Right atrium auricular region (tissue), 2 donors: ENCODE data around the gene CBLB. TPM values are rescaled to one million over a fixed set of nuclear protein-coding genes. Genes with fewer than 3 reads are reported as not detected.
A peak's percentile ranks its signal among the peaks of the same experiment; 100 is the strongest.

Experiments used
- DNase-seq: peaks from one replicate; pipeline ENCODE4 v3.0.0-alpha.2; 2019; ENCODE audit warnings: low spot score
- H3K27ac ChIP-seq, 2 donors: fragments of 200-600 bp; sonication (generic); 1 replicate in 1 of 2; 2 replicates in 1 of 2; pipeline ENCODE4 v1.5.1; 2016 to 2019
- H3K27me3 ChIP-seq, 2 donors: fragments of 200-600 bp; sonication (generic); one replicate each; pipeline versions ENCODE4 v1.5.1 to v1.6.0; 2017 to 2019
- H3K36me3 ChIP-seq: fragments of 200-600 bp; sonication (generic); one replicate; pipeline ENCODE4 v1.5.1; 2016
- H3K4me1 ChIP-seq, 2 donors: fragments of 200-600 bp; sonication (generic); one replicate each; pipeline versions ENCODE4 v1.5.1 to v1.6.0; 2017 to 2019
- H3K4me3 ChIP-seq, 2 donors: fragments of 200-600 bp; sonication (generic); 1 replicate in 1 of 2; 2 replicates in 1 of 2; pipeline ENCODE4 v1.5.1; 2017 to 2019; ENCODE audit warnings: mild to moderate bottlenecking in 1 of 2, moderate library complexity in 1 of 2
- H3K9me3 ChIP-seq, 2 donors: fragments of 200-600 bp; sonication (generic); one replicate each; pipeline ENCODE4 v1.5.1; 2019
- CTCF ChIP-seq, 2 donors: fragments of 200-600 bp; sonication (generic); IDR thresholded peaks; one replicate each; pipeline ENCODE4 v1.5.1; 2019; ENCODE audit warnings: antibody characterized with exemption in 2 of 2
- total RNA-seq, 2 donors: library from RNA; depleted of rRNA; stranded (reverse); fragments of >200 nt; gene quantifications; one replicate each; pipeline ENCODE4 v1.1.0, GENCODE V29; 2016

Gene CBLB
- total RNA-seq, 2 donors from 2014 or later, result 24.6 to 27.3 TPM

- Histone ChIP-seq H3K9me3 (no peaks in the 10 kb centered on the region), H3K4me1 (peaks cover 0 to 48% of the 10 kb centered on the region in 2 donors), H3K36me3 (peaks cover 8% of the 10 kb centered on the region), H3K4me3 (no peak overlapping the region), H3K27ac (peak overlapping the region; percentile 51 to 65), H3K27me3 (no peaks in the 10 kb centered on the region)
- TF ChIP-seq CTCF (IDR thresholded peaks at IDR 0.05), result no peak
- no peak for DNase-seq
These were observed 32.3 kb downstream of the CBLB start for GRCh38 chr3:105836533-105836932.

- Histone ChIP-seq H3K4me1 (peaks cover 0 to 50% of the 10 kb centered on the region in 2 donors), H3K4me3 (no peak overlapping the region), H3K27me3 (no peaks in the 10 kb centered on the region), H3K9me3 (no peaks in the 10 kb centered on the region), H3K27ac (peak overlapping the region; percentile 51 to 65), H3K36me3 (peaks cover 8% of the 10 kb centered on the region)
- DNase-seq, result no peak
- no peak for TF ChIP-seq CTCF (IDR thresholded peaks at IDR 0.05)
These were observed 33.2 kb downstream of the CBLB start for GRCh38 chr3:105835606-105836005.

- no peak overlapping the region for H3K4me3 ChIP-seq
- H3K9me3 ChIP-seq, result no peaks in the 10 kb centered on the region
- DNase-seq, result no peak
- TF ChIP-seq CTCF (IDR thresholded peaks at IDR 0.05), result no peak
- H3K27me3 ChIP-seq, result no peaks in the 10 kb centered on the region
- peak overlapping the region; percentile 51 to 65 for H3K27ac ChIP-seq
- peaks cover 8% of the 10 kb centered on the region for H3K36me3 ChIP-seq
- peaks cover 0 to 58% of the 10 kb centered on the region in 2 donors for H3K4me1 ChIP-seq
These were observed 34.0 kb downstream of the CBLB start for GRCh38 chr3:105834768-105835167.

- Histone ChIP-seq H3K27ac (peak overlapping the region; percentile 21 to 50), H3K9me3 (no peaks in the 10 kb centered on the region), H3K4me3 (no peak overlapping the region), H3K36me3 (no peaks in the 10 kb centered on the region), H3K4me1 (peaks cover 0 to 70% of the 10 kb centered on the region in 2 donors), H3K27me3 (no peaks in the 10 kb centered on the region)
- no peak for DNase-seq
- no peak for TF ChIP-seq CTCF (IDR thresholded peaks at IDR 0.05)
These were observed 36.2 kb downstream of the CBLB start for GRCh38 chr3:105832644-105833043.

- Histone ChIP-seq H3K9me3 (no peaks in the 10 kb centered on the region), H3K27me3 (no peaks in the 10 kb centered on the region), H3K4me1 (peaks cover 0 to 59% of the 10 kb centered on the region in 2 donors), H3K27ac (peak overlapping the region in 1 of 2 donors; percentile 24), H3K4me3 (no peak overlapping the region), H3K36me3 (no peaks in the 10 kb centered on the region)
- TF ChIP-seq CTCF (IDR thresholded peaks at IDR 0.05), result no peak
- DNase-seq, result no peak
These were observed 38.0 kb downstream of the CBLB start for GRCh38 chr3:105830836-105831235.
